GM23338 (cell line): Measurements from ENCODE around the gene PKM. TPM values are rescaled to one million over a fixed set of nuclear protein-coding genes. Genes with fewer than 3 reads are reported as not detected.

Experiments
- ATAC-seq: fragments of 200-7000 bp; cut with Tn5 transposase; 3 replicates; pipeline ENCODE4 v1.9.1; 2020
- DNase-seq: peaks from one replicate; pipeline ENCODE4 v3.0.0-alpha.2; 2015; ENCODE audit warnings: low spot score
- H2AFZ ChIP-seq: fragments of 200-600 bp; sonication (generic); 2 replicates; pipeline ENCODE4 v1.8.0; 2016; ENCODE audit warnings: antibody characterized with exemption, mild to moderate bottlenecking, moderate library complexity
- H3F3A ChIP-seq: fragments of 200-600 bp; sonication (generic); replicated peaks from 2 replicates; pipeline ENCODE4 v1.8.0; 2017; ENCODE audit warnings: antibody characterized with exemption, mixed run types, low read depth
- H3K27ac ChIP-seq: fragments of 200-600 bp; sonication (generic); 2 replicates; pipeline ENCODE4 v1.6.1; 2016; ENCODE audit warnings: low read depth
- H3K27me3 ChIP-seq: fragments of 200-600 bp; sonication (generic); 2 replicates; pipeline ENCODE4 v1.8.0; 2016; ENCODE audit warnings: mild to moderate bottlenecking, mixed run types, moderate library complexity; ENCODE audit not compliant: insufficient read depth
- H3K36me3 ChIP-seq: fragments of 200-600 bp; sonication (generic); 2 replicates; pipeline ENCODE4 v1.8.0; 2016; ENCODE audit warnings: mild to moderate bottlenecking; ENCODE audit not compliant: insufficient read depth
- H3K4me1 ChIP-seq: fragments of 200-600 bp; sonication (generic); 2 replicates; pipeline ENCODE4 v1.8.0; 2016; ENCODE audit warnings: mild to moderate bottlenecking, moderate library complexity; ENCODE audit not compliant: insufficient read depth
- H3K4me2 ChIP-seq: fragments of 200-600 bp; sonication (generic); 2 replicates; pipeline ENCODE4 v1.7.1; 2017; ENCODE audit warnings: mixed run types
- H3K4me3 ChIP-seq: fragments of 200-600 bp; sonication (generic); 2 replicates; pipeline ENCODE4 v1.6.1; 2016; ENCODE audit warnings: mixed run types
- H3K79me2 ChIP-seq: fragments of 200-600 bp; sonication (generic); replicated peaks from 2 replicates; pipeline ENCODE4 v1.8.0; 2017; ENCODE audit warnings: mild to moderate bottlenecking; ENCODE audit not compliant: insufficient read depth
- H3K9me2 ChIP-seq: fragments of 200-600 bp; sonication (generic); 2 replicates; pipeline ENCODE4 v1.8.0; 2017; ENCODE audit not compliant: insufficient read depth
- H4K20me1 ChIP-seq: fragments of 200-600 bp; sonication (generic); replicated peaks from 2 replicates; pipeline ENCODE4 v1.8.0; 2017; ENCODE audit warnings: mild to moderate bottlenecking; ENCODE audit not compliant: insufficient read depth
- H3K27ac Mint-ChIP-seq: 2 replicates; pipeline ENCODE4 v1.8.0; 2020; ENCODE audit warnings: inconsistent platforms, mild to moderate bottlenecking, moderate library complexity, mixed read lengths
- H3K27me3 Mint-ChIP-seq: 3 replicates; pipeline ENCODE4 v1.8.0; 2022; ENCODE audit warnings: low read depth, mild to moderate bottlenecking, moderate library complexity, mixed read lengths, inconsistent platforms; ENCODE audit not compliant: insufficient read depth, poor library complexity
- H3K36me3 Mint-ChIP-seq: 3 replicates; pipeline ENCODE4 v1.8.0; 2021; ENCODE audit warnings: low read depth, mild to moderate bottlenecking, inconsistent platforms, moderate library complexity, mixed read lengths
- H3K4me1 Mint-ChIP-seq: 3 replicates; pipeline ENCODE4 v1.8.0; 2020; ENCODE audit warnings: mild to moderate bottlenecking, inconsistent platforms, mixed read lengths
- H3K4me3 Mint-ChIP-seq: 3 replicates; pipeline ENCODE4 v1.8.0; 2021; ENCODE audit warnings: moderate library complexity, mild to moderate bottlenecking, inconsistent platforms, mixed read lengths
- H3K9me3 Mint-ChIP-seq: 3 replicates; pipeline ENCODE4 v1.8.0; 2020; ENCODE audit warnings: moderate library complexity, mild to moderate bottlenecking, inconsistent platforms, mixed read lengths
- CREB1 ChIP-seq: fragments of 250-450 bp; sonication (Bioruptor Pico); IDR thresholded peaks from 2 replicates; pipeline ENCODE4 v1.5.0; 2020; ENCODE audit warnings: low read depth, mild to moderate bottlenecking, moderate library complexity
- CTCF ChIP-seq, 2 experiments: fragments of 200-600 bp in 1 of 2; sonication (generic) in 1 of 2; conservative IDR thresholded peaks; 2 replicates each; pipeline versions ENCODE4 v1.5.1 to v1.6.1; 2016 to 2017; ENCODE audit warnings: antibody characterized with exemption in 2 of 2, low read depth in 2 of 2, mild to moderate bottlenecking in 2 of 2, moderate library complexity in 1 of 2
- EZH2phosphoT487 ChIP-seq: fragments of 200-600 bp; sonication (generic); IDR thresholded peaks from one replicate; pipeline ENCODE4 v1.8.1; 2018; ENCODE audit warnings: antibody characterized with exemption; ENCODE audit not compliant: unreplicated experiment
- JUNB ChIP-seq: IDR thresholded peaks from one replicate; pipeline ENCODE4 v1.6.1; 2016; ENCODE audit warnings: antibody characterized with exemption; ENCODE audit not compliant: unreplicated experiment
- NANOG ChIP-seq: IDR thresholded peaks from 2 replicates; pipeline ENCODE4 v1.6.1; 2016; ENCODE audit warnings: antibody characterized with exemption, borderline replicate concordance
- POLR2AphosphoS5 ChIP-seq: IDR thresholded peaks from 2 replicates; pipeline ENCODE4 v1.6.1; 2016; ENCODE audit warnings: antibody characterized with exemption, low read depth
- STAT1 ChIP-seq: IDR thresholded peaks from one replicate; pipeline ENCODE4 v1.6.1; 2016; ENCODE audit warnings: antibody characterized with exemption; ENCODE audit not compliant: unreplicated experiment
- ZNF114 ChIP-seq: fragments of 250-450 bp; sonication (Bioruptor Pico); IDR thresholded peaks from 2 replicates; pipeline ENCODE4 v1.5.0; 2020; ENCODE audit warnings: mild to moderate bottlenecking, moderate library complexity
- ZNF331 ChIP-seq: fragments of 250-450 bp; sonication (Bioruptor Pico); IDR thresholded peaks from 2 replicates; pipeline ENCODE4 v1.5.0; 2020; ENCODE audit warnings: low read depth, mild to moderate bottlenecking, moderate library complexity
- ZNF462 ChIP-seq: fragments of 250-450 bp; sonication (Bioruptor Pico); IDR thresholded peaks from 2 replicates; pipeline ENCODE4 v1.5.0; 2020; ENCODE audit warnings: mild to moderate bottlenecking, moderate library complexity
- polyA plus RNA-seq: library from polyadenylated mRNA; unstranded; fragments of >200 nt; fragmentation: Nextera tagmentation; extraction: Ambion mirVana; gene quantifications from 2 replicates; pipeline ENCODE4 v1.2.1, GENCODE V29; 2016
- total RNA-seq: library from RNA; depleted of rRNA; stranded (reverse); fragments of >200 nt; shearing (Covaris generic); gene quantifications from 2 replicates; pipeline ENCODE4 v1.2.3, GENCODE V29; 2014

The PKM gene
- total and polyA plus RNA-seq, 2 experiments from 2014 or later, result 432 to 1,137 TPM

- Mint-ChIP-seq H3K4me1 (peaks cover 11% of the 10 kb centered on the region), H3K27me3 (peaks cover 5% of the 10 kb centered on the region), H3K27ac (no peak overlapping the region), H3K9me3 (no peaks in the 10 kb centered on the region), H3K36me3 (no peaks in the 10 kb centered on the region), H3K4me3 (no peak overlapping the region)
- no peak for DNase-seq
- H3K9me2 ChIP-seq, result 0 out of 2 replicates have a peak, but pooled peaks cover 4% of the 10 kb centered on the region
- ATAC-seq, result no peak
- TF ChIP-seq JUNB (no peak), CTCF (conservative IDR thresholded peaks at IDR 0.05; ENCODE audit: low read depth in 2 of 2) (no peak), ZNF331 (CRISPR knock-in tag) (no peak)
- no peaks in the 10 kb centered on the region for H3K4me1 ChIP-seq
- no peaks in the 10 kb centered on the region for H3K36me3 ChIP-seq
- no peaks in the 10 kb centered on the region for H3K27me3 ChIP-seq
- no peaks in the 10 kb centered on the region for H3F3A ChIP-seq
- H3K79me2 ChIP-seq, result no peaks in the 10 kb centered on the region
- no peak overlapping the region for H2AFZ ChIP-seq
- no peak overlapping the region for H3K27ac ChIP-seq
- H3K4me3 ChIP-seq, result no peak overlapping the region
- H4K20me1 ChIP-seq, result no peaks in the 10 kb centered on the region
- H3K4me2 ChIP-seq, result no peak overlapping the region
Observed at GRCh38 chr15:72169921-72170611, 60.9 kb downstream of the PKM start.

- Histone ChIP-seq H3K27ac (no peak overlapping the region), H3K4me1 (no peaks in the 10 kb centered on the region), H3K36me3 (no peaks in the 10 kb centered on the region), H3K79me2 (no peaks in the 10 kb centered on the region), H3K9me2 (0 out of 2 replicates have a peak, but pooled peaks cover 4% of the 10 kb centered on the region), H3K4me2 (no peak overlapping the region), H3K27me3 (no peaks in the 10 kb centered on the region), H2AFZ (0 out of 2 replicates have a peak overlapping the region, but pooled peaks have one; percentile 38), H3K4me3 (no peak overlapping the region), H4K20me1 (no peaks in the 10 kb centered on the region), H3F3A (no peaks in the 10 kb centered on the region)
- H3K4me1 Mint-ChIP-seq, result peaks cover 7% of the 10 kb centered on the region
- ATAC-seq (peak; percentile 69), DNase-seq (no peak)
- peaks cover 2% of the 10 kb centered on the region for H3K27me3 Mint-ChIP-seq
- no peaks in the 10 kb centered on the region for H3K36me3 Mint-ChIP-seq
- no peak overlapping the region for H3K27ac Mint-ChIP-seq
- H3K4me3 Mint-ChIP-seq, result no peak overlapping the region
- no peaks in the 10 kb centered on the region for H3K9me3 Mint-ChIP-seq
- TF ChIP-seq ZNF331 (CRISPR knock-in tag), result no peak
- no peak for TF ChIP-seq NANOG
- TF ChIP-seq ZNF114 (CRISPR knock-in tag), result no peak
- no peak for TF ChIP-seq EZH2phosphoT487
- no peak for TF ChIP-seq ZNF462 (CRISPR knock-in tag)
- TF ChIP-seq STAT1, result no peak
- TF ChIP-seq CREB1 (CRISPR knock-in tag), result no peak
- TF ChIP-seq POLR2AphosphoS5, result no peak
- no peak for TF ChIP-seq CTCF (conservative IDR thresholded peaks at IDR 0.05; ENCODE audit: low read depth in 2 of 2)
- no peak for TF ChIP-seq JUNB
Observed at GRCh38 chr15:72169236-72169920, 61.6 kb downstream of the PKM start.
